OCI-LY7 (cell line): ENCODE measurements around the gene RASAL2. TPM values are rescaled to one million over a fixed set of nuclear protein-coding genes. Genes with fewer than 3 reads are reported as not detected.

ENCODE experiments used
- BruUV-seq: library from RNA; stranded (reverse); fragments of 400-500 nt; replicated peaks from 2 replicates; lab custom pipeline; 2021; lab: Mats Ljungman, UMichigan
- CTCF ChIA-PET: fragments of 300-600 bp; sonication (Branson Sonifier 250); formaldehyde crosslinking; loops from one replicate; lab custom pipeline; 2022; ENCODE audit warnings: antibody characterized with exemption; ENCODE audit not compliant: unreplicated experiment; lab: Charles Lee
- POLR2A ChIA-PET: fragments of 300-600 bp; sonication (Branson Sonifier 250); formaldehyde crosslinking; loops from one replicate; lab custom pipeline; 2022; ENCODE audit warnings: antibody characterized with exemption; lab: Charles Lee
- DNase-seq: peaks from one replicate; pipeline ENCODE4 v3.0.0-alpha.2; 2015; ENCODE audit warnings: low spot score
- H2AFZ ChIP-seq: fragments of 200-600 bp; sonication (generic), shearing (Covaris generic); 2 replicates; pipeline ENCODE4 v1.6.1; 2014; ENCODE audit warnings: mild to moderate bottlenecking, antibody characterized with exemption, low read length, moderate library complexity
- H3K27ac ChIP-seq: fragments of 200-600 bp; sonication (generic); 2 replicates; pipeline ENCODE4 v1.5.1; 2014; ENCODE audit warnings: mixed run types, low read depth, mild to moderate bottlenecking, moderate library complexity, low read length, inconsistent platforms; ENCODE audit not compliant: poor library complexity, severe bottlenecking
- H3K36me3 ChIP-seq: fragments of 200-600 bp; sonication (generic); 2 replicates; pipeline ENCODE4 v1.6.1; 2014; ENCODE audit warnings: mild to moderate bottlenecking, antibody characterized with exemption, low read length, moderate library complexity, mixed read lengths; ENCODE audit not compliant: insufficient read depth
- H3K4me1 ChIP-seq: fragments of 200-600 bp; sonication (generic); 2 replicates; pipeline ENCODE4 v1.5.1; 2014; ENCODE audit warnings: mild to moderate bottlenecking, low read length; ENCODE audit not compliant: insufficient read depth, poor library complexity, severe bottlenecking
- H3K4me2 ChIP-seq: fragments of 200-600 bp; sonication (generic); 2 replicates; pipeline ENCODE4 v1.6.1; 2014; ENCODE audit warnings: mild to moderate bottlenecking, low read length
- H3K4me3 ChIP-seq: fragments of 200-600 bp; sonication (generic); 2 replicates; pipeline ENCODE4 v1.5.1; 2014; ENCODE audit warnings: mild to moderate bottlenecking, low read depth, low read length; ENCODE audit not compliant: poor library complexity, severe bottlenecking
- H3K79me2 ChIP-seq: fragments of 200-600 bp; sonication (generic); 2 replicates; pipeline ENCODE4 v1.6.1; 2016; ENCODE audit warnings: low read depth, mild to moderate bottlenecking, low read length, moderate library complexity, mixed read lengths; ENCODE audit not compliant: insufficient read depth
- H3K9me2 ChIP-seq: fragments of 200-600 bp; sonication (generic); 2 replicates; pipeline ENCODE4 v1.6.1; 2016; ENCODE audit warnings: mild to moderate bottlenecking, low read length, mixed read lengths; ENCODE audit not compliant: insufficient read depth
- H3K9me3 ChIP-seq: fragments of 200-600 bp; sonication (generic); 2 replicates; pipeline ENCODE4 v1.6.1; 2014; ENCODE audit warnings: mild to moderate bottlenecking, mixed run types, low read length, mixed read lengths
- H4K20me1 ChIP-seq: fragments of 200-600 bp; sonication (generic); 2 replicates; pipeline ENCODE4 v1.6.1; 2014; ENCODE audit warnings: mild to moderate bottlenecking, antibody characterized with exemption, low read length, moderate library complexity, mixed read lengths; ENCODE audit not compliant: insufficient read depth
- EZH2phosphoT487 ChIP-seq: fragments of 200-600 bp; sonication (generic); IDR thresholded peaks from 2 replicates; pipeline ENCODE4 v1.6.1; 2018; ENCODE audit warnings: low read depth, borderline replicate concordance, mild to moderate bottlenecking, mixed run types, antibody characterized with exemption, low read length, moderate library complexity, mixed read lengths
- intact Hi-C: fragments of 100-400 bp; cut with micrococcal nuclease; formaldehyde crosslinking; loops from one replicate; pipeline ENCODE4 v1.10.0; 2022; ENCODE audit not compliant: unreplicated experiment
- total RNA-seq, 2 experiments: library from RNA; depleted of rRNA in 1 of 2; stranded (reverse); fragments of >200 nt in 1 of 2; shearing (Covaris generic) in 1 of 2; gene quantifications; 2 replicates each; pipeline ENCODE4 v1.2.3, GENCODE V29; 2014 to 2022
- TF ChIP-seq, protein P1 (sequence below): fragments of 200-600 bp; sonication (generic); conservative IDR thresholded peaks from 2 replicates; pipeline ENCODE4 v1.5.1; 2014; ENCODE audit warnings: mild to moderate bottlenecking, antibody characterized with exemption, low read length, moderate library complexity, mixed read lengths

Gene RASAL2
- total RNA-seq, 2 experiments from 2014 or later = 0.09 to 0.27 TPM

- Histone ChIP-seq H3K36me3 (no peaks in the 10 kb centered on the region), H3K79me2 (no peaks in the 10 kb centered on the region), H2AFZ (no peak overlapping the region), H3K4me1 (no peaks in the 10 kb centered on the region), H4K20me1 (no peaks in the 10 kb centered on the region), H3K27ac (no peak overlapping the region), H3K4me2 (no peak overlapping the region), H3K4me3 (no peak overlapping the region), H3K9me2 (no peaks in the 10 kb centered on the region), H3K9me3 (no peaks in the 10 kb centered on the region)
- intact Hi-C loops = loop anchor here (2.0 kb wide), 1 partner anchor 190 kb away; no protein-coding TSS in a partner anchor
- no peak for TF ChIP-seq EZH2phosphoT487
- ChIA-PET POLR2A (no interaction called here), CTCF (interaction anchor here (0.6 to 2.3 kb wide), 3 partner anchors 9 to 501 kb away, joined by 3 to 6 read pairs (median 6); no protein-coding TSS in a partner anchor)
- BruUV-seq = no TSS peak
- no peak for DNase-seq
Observed at GRCh38 chr1:178500936-178501554, 407.1 kb downstream of the RASAL2 start.

- Histone ChIP-seq H3K79me2 (no peaks in the 10 kb centered on the region), H4K20me1 (no peaks in the 10 kb centered on the region), H3K27ac (no peak overlapping the region), H3K4me1 (no peaks in the 10 kb centered on the region), H3K36me3 (no peaks in the 10 kb centered on the region), H3K9me2 (no peaks in the 10 kb centered on the region), H3K4me2 (no peak overlapping the region), H3K4me3 (no peak overlapping the region), H3K9me3 (no peaks in the 10 kb centered on the region), H2AFZ (no peak overlapping the region)
- POLR2A ChIA-PET = no interaction called here
- TF ChIP-seq, protein P1, sequence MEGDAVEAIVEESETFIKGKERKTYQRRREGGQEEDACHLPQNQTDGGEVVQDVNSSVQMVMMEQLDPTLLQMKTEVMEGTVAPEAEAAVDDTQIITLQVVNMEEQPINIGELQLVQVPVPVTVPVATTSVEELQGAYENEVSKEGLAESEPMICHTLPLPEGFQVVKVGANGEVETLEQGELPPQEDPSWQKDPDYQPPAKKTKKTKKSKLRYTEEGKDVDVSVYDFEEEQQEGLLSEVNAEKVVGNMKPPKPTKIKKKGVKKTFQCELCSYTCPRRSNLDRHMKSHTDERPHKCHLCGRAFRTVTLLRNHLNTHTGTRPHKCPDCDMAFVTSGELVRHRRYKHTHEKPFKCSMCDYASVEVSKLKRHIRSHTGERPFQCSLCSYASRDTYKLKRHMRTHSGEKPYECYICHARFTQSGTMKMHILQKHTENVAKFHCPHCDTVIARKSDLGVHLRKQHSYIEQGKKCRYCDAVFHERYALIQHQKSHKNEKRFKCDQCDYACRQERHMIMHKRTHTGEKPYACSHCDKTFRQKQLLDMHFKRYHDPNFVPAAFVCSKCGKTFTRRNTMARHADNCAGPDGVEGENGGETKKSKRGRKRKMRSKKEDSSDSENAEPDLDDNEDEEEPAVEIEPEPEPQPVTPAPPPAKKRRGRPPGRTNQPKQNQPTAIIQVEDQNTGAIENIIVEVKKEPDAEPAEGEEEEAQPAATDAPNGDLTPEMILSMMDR = peak; percentile 91
- TF ChIP-seq EZH2phosphoT487 = no peak
- no TSS peak for BruUV-seq
- peak; percentile 74 for DNase-seq
- CTCF ChIA-PET = interaction anchor here (1.2 to 2.3 kb wide), 2 partner anchors 202 to 501 kb away, joined by 6 read pairs; no protein-coding TSS in a partner anchor
- intact Hi-C loops = loop anchor here (2.0 kb wide), 1 partner anchor 191 kb away; no protein-coding TSS in a partner anchor
Observed at GRCh38 chr1:178501705-178502329, 407.9 kb downstream of the RASAL2 start.

DNA sequence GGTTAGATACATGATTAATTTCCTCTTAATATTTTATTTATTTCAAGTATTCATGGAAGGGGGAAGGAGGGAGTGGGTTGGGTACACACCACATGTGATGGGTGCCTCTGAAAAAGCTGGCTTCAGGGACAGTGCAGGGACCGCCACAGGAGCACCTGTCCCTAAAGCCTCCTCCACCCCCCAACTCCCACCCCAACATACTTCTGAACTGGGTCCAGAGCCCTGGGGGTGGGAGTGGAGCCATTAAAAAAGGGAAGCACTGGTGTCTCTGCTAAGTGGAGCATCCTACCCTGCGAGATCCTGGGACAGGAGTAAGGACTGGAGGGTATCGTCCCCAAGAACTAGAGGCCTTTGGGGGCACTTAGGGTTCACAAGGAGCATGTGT lies 408.4 kb downstream of the RASAL2 start:
- no peak overlapping the region for H3K4me3 ChIP-seq

More for the DNA sequence above, 408.4 kb downstream of the RASAL2 start:
- BruUV-seq = no TSS peak
- no peaks in the 10 kb centered on the region for H3K79me2 ChIP-seq
- H3K4me1 ChIP-seq = no peaks in the 10 kb centered on the region
- H3K27ac ChIP-seq = no peak overlapping the region
- no peak overlapping the region for H2AFZ ChIP-seq
- no peak overlapping the region for H3K4me2 ChIP-seq
- H4K20me1 ChIP-seq = no peaks in the 10 kb centered on the region
- ChIA-PET CTCF (interaction anchor here (2.3 kb wide), 1 partner anchor 202 kb away, joined by 6 read pairs; no protein-coding TSS in a partner anchor), POLR2A (no interaction called here)
- no peaks in the 10 kb centered on the region for H3K9me3 ChIP-seq
- intact Hi-C loops = no loop called here
- TF ChIP-seq EZH2phosphoT487 = no peak
- TF ChIP-seq, protein P1 = no peak
- DNase-seq = no peak
- no peaks in the 10 kb centered on the region for H3K9me2 ChIP-seq
- no peaks in the 10 kb centered on the region for H3K36me3 ChIP-seq
